ENCODE results near the gene NIPBL. TPM values are rescaled to one million over a fixed set of nuclear protein-coding genes. Genes with fewer than 3 reads are reported as not detected.
A peak's percentile ranks its signal among the peaks of the same experiment; 100 is the strongest.

The NIPBL gene
- total RNA-seq, 1 donor from 2014 or later, result 48.5 TPM

GRCh38 chr5:36870399-36871040 lies 6.0 kb upstream of the NIPBL start:
- Mint-ChIP-seq H3K36me3 (ENCODE audit: low read depth) (peaks cover 21% of the 10 kb centered on the region), H3K4me1 (ENCODE audit: low read depth) (peaks cover 29% of the 10 kb centered on the region), H3K9me3 (no peaks in the 10 kb centered on the region), H3K27ac (peak overlapping the region; percentile 22), H3K4me3 (ENCODE audit: low read depth) (peak overlapping the region; percentile 10), H3K27me3 (ENCODE audit: low read depth) (no peaks in the 10 kb centered on the region)
- intact Hi-C loops (cut with micrococcal nuclease), result loop anchor here (1.0 to 10.0 kb wide), 3 partner anchors 127 to 334 kb away; no protein-coding TSS in a partner anchor
- no peak for DNase-seq (ENCODE audit: low spot score)

GRCh38 chr5:36874465-36874864 lies 2.1 kb upstream of the NIPBL start:
- H3K27ac Mint-ChIP-seq, result peak overlapping the region; percentile 97
- DNase-seq (ENCODE audit: low spot score), result no peak
- peak overlapping the region; percentile 87 for H3K4me3 Mint-ChIP-seq (ENCODE audit: low read depth)
- H3K36me3 Mint-ChIP-seq (ENCODE audit: low read depth), result peaks cover 29% of the 10 kb centered on the region
- peaks cover 37% of the 10 kb centered on the region for H3K4me1 Mint-ChIP-seq (ENCODE audit: low read depth)
- intact Hi-C loops (cut with micrococcal nuclease), result loop anchor here (10.0 kb wide), 1 partner anchor 330 kb away; no protein-coding TSS in a partner anchor
- no peaks in the 10 kb centered on the region for H3K27me3 Mint-ChIP-seq (ENCODE audit: low read depth)
- H3K9me3 Mint-ChIP-seq, result no peaks in the 10 kb centered on the region

DNA sequence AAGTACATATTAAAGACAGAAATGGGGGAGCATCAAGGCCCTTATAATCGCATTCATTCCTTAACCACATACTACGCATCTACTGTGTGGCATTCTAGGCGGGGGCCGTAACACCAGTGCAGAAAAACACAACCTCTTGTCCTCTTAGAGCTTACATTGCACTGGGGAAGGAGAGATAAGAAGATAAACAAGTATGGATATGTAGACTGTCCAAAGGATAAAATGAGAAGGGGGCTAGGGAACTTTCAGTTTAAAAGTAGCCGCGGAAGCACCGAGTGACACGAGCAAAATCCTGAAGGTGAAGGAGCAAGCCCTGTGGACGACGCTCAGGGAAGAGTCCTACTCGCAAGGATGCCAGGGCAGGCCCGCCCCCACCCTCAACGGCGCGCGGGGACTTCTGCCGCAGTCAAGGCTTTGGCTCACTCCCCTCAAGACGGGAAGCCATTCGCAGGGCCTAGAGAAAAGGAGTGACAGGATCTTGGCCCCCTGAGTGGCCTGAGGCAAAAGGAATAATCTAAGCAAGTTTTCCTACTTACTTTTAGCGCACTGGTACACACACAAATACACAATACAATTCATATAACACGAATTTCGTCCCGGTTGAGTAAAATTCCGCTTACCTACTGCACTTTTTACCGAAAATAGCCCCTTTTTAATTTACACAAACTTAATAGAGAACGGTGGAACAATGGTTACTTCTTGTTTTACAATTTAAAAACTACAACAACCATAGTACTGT lies 1.3 kb upstream of the NIPBL start:
- peak overlapping the region; percentile 87 for H3K4me3 Mint-ChIP-seq (ENCODE audit: low read depth)
- H3K4me1 Mint-ChIP-seq (ENCODE audit: low read depth), result peaks cover 38% of the 10 kb centered on the region
- intact Hi-C loops (cut with micrococcal nuclease), result loop anchor here (5.0 to 10.0 kb wide), 6 partner anchors 67 to 1948 kb away; partner anchors contain the start of gene DNAJC21
- no peaks in the 10 kb centered on the region for H3K27me3 Mint-ChIP-seq (ENCODE audit: low read depth)
- peak overlapping the region; percentile 97 for H3K27ac Mint-ChIP-seq
- no peak for DNase-seq (ENCODE audit: low spot score)
- H3K36me3 Mint-ChIP-seq (ENCODE audit: low read depth), result peaks cover 28% of the 10 kb centered on the region
- H3K9me3 Mint-ChIP-seq, result no peaks in the 10 kb centered on the region

GRCh38 chr5:36875790-36876298 lies 725 bp upstream of the NIPBL start:
- Mint-ChIP-seq H3K27ac (peak overlapping the region; percentile 97), H3K9me3 (no peaks in the 10 kb centered on the region), H3K4me3 (ENCODE audit: low read depth) (peak overlapping the region; percentile 87), H3K36me3 (ENCODE audit: low read depth) (peaks cover 24% of the 10 kb centered on the region), H3K4me1 (ENCODE audit: low read depth) (peaks cover 36% of the 10 kb centered on the region), H3K27me3 (ENCODE audit: low read depth) (no peaks in the 10 kb centered on the region)
- DNase-seq (ENCODE audit: low spot score), result peak; percentile 72
- intact Hi-C loops (cut with micrococcal nuclease), result loop anchor here (1.0 to 10.0 kb wide), 9 partner anchors 66 to 1949 kb away; partner anchors contain the start of genes DNAJC21, NUP155 and SKP2

GRCh38 chr5:36876965-36877666 lies 547 bp downstream of the NIPBL start:
- intact Hi-C loops (cut with micrococcal nuclease), result loop anchor here (1.0 to 10.0 kb wide), 9 partner anchors 65 to 1950 kb away; partner anchors contain the start of genes DNAJC21, NUP155 and SKP2
- Mint-ChIP-seq H3K4me1 (ENCODE audit: low read depth) (peaks cover 40% of the 10 kb centered on the region), H3K27me3 (ENCODE audit: low read depth) (no peaks in the 10 kb centered on the region), H3K4me3 (ENCODE audit: low read depth) (peak overlapping the region; percentile 87), H3K36me3 (ENCODE audit: low read depth) (peaks cover 24% of the 10 kb centered on the region), H3K27ac (peak overlapping the region; percentile 97), H3K9me3 (no peaks in the 10 kb centered on the region)
- DNase-seq (ENCODE audit: low spot score), result peak; percentile 57

GRCh38 chr5:36877667-36878391 lies 1.3 kb downstream of the NIPBL start:
- Mint-ChIP-seq H3K4me1 (ENCODE audit: low read depth) (peaks cover 40% of the 10 kb centered on the region), H3K27me3 (ENCODE audit: low read depth) (no peaks in the 10 kb centered on the region), H3K9me3 (no peaks in the 10 kb centered on the region), H3K27ac (peak overlapping the region; percentile 97), H3K4me3 (ENCODE audit: low read depth) (peak overlapping the region; percentile 87), H3K36me3 (ENCODE audit: low read depth) (peaks cover 19% of the 10 kb centered on the region)
- intact Hi-C loops (cut with micrococcal nuclease), result loop anchor here (2.0 to 10.0 kb wide), 8 partner anchors 64 to 1951 kb away; partner anchors contain the start of genes DNAJC21, NUP155 and SKP2
- DNase-seq (ENCODE audit: low spot score), result no peak

GRCh38 chr5:36878392-36879082 lies 2.0 kb downstream of the NIPBL start:
- peaks cover 36% of the 10 kb centered on the region for H3K4me1 Mint-ChIP-seq (ENCODE audit: low read depth)
- intact Hi-C loops (cut with micrococcal nuclease), result loop anchor here (5.0 to 10.0 kb wide), 6 partner anchors 64 to 1951 kb away; partner anchors contain the start of gene DNAJC21
- no peak for DNase-seq (ENCODE audit: low spot score)
- H3K27ac Mint-ChIP-seq, result peak overlapping the region; percentile 97
- peak overlapping the region; percentile 87 for H3K4me3 Mint-ChIP-seq (ENCODE audit: low read depth)
- no peaks in the 10 kb centered on the region for H3K27me3 Mint-ChIP-seq (ENCODE audit: low read depth)
- H3K9me3 Mint-ChIP-seq, result no peaks in the 10 kb centered on the region
- H3K36me3 Mint-ChIP-seq (ENCODE audit: low read depth), result peaks cover 19% of the 10 kb centered on the region

DNA sequence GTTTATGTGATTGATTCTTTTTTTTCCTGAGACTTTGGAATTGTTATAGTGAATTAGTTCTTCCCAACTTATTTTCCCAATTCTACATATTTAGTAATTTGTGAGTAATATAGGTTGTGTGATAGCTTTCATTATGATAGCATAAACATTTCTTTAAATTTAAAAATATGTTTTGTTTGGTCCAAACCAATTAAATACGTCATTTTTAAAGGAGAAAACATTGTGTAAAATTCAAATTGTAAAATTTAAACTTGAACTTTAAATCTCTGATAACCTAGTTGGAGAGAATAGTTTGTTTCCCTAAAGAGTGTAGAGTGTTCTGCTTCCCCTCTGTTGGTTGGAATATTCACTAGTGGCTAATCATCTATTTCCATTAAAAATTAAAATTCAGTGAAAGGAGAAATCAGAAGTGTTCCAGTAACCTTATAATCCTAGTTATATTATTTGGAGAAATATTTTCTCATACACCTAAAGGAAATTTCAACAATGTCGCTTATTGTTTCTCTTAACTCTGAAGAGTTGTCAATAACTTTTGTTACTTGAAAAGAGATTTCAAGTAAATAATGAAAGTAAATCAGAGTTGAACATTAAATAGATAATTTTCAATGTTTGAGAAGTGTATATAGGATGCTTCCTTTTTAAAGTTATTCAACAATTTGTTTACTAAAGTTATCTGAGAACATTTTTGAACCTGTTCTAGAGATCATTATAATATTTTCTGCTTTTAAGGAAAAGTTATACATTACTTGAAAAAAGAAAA lies 2.9 kb downstream of the NIPBL start:
- peaks cover 41% of the 10 kb centered on the region for H3K4me1 Mint-ChIP-seq (ENCODE audit: low read depth)
- no peak overlapping the region for H3K27ac Mint-ChIP-seq
- intact Hi-C loops (cut with micrococcal nuclease), result loop anchor here (5.0 to 10.0 kb wide), 6 partner anchors 63 to 1952 kb away; partner anchors contain the start of gene DNAJC21
- peaks cover 18% of the 10 kb centered on the region for H3K36me3 Mint-ChIP-seq (ENCODE audit: low read depth)
- DNase-seq (ENCODE audit: low spot score), result no peak
- no peaks in the 10 kb centered on the region for H3K9me3 Mint-ChIP-seq
- H3K27me3 Mint-ChIP-seq (ENCODE audit: low read depth), result no peaks in the 10 kb centered on the region
- peak overlapping the region; percentile 87 for H3K4me3 Mint-ChIP-seq (ENCODE audit: low read depth)

DNA sequence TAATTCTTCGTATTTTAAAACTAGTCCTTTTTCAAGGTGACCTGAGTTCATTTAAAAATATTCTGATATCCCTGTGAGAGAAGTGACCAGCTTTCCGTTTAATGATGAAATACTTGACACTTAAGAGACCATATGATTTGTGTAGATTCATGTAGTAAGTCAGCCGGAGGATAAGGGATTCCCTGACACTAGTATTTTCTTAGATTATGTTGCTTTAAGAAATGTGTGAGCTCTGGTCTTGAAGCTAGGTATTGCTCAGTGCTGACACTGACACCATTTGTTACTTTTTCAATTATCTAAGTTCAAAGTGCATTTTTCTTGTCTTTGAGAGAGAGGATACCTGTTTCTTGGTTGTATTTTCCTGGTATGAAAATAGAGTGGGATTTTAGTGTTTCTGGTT lies 4.2 kb downstream of the NIPBL start:
- Mint-ChIP-seq H3K4me3 (ENCODE audit: low read depth) (no peak overlapping the region), H3K27me3 (ENCODE audit: low read depth) (no peaks in the 10 kb centered on the region), H3K9me3 (no peaks in the 10 kb centered on the region), H3K4me1 (ENCODE audit: low read depth) (peaks cover 39% of the 10 kb centered on the region), H3K27ac (no peak overlapping the region), H3K36me3 (ENCODE audit: low read depth) (peaks cover 14% of the 10 kb centered on the region)
- intact Hi-C loops (cut with micrococcal nuclease), result no loop called here
- DNase-seq (ENCODE audit: low spot score), result no peak

GRCh38 chr5:36881304-36881703 lies 4.7 kb downstream of the NIPBL start:
- no peak for DNase-seq (ENCODE audit: low spot score)
- intact Hi-C loops (cut with micrococcal nuclease), result no loop called here
- H3K27ac Mint-ChIP-seq, result no peak overlapping the region
- no peaks in the 10 kb centered on the region for H3K9me3 Mint-ChIP-seq
- H3K36me3 Mint-ChIP-seq (ENCODE audit: low read depth), result peaks cover 14% of the 10 kb centered on the region
- H3K27me3 Mint-ChIP-seq (ENCODE audit: low read depth), result no peaks in the 10 kb centered on the region
- H3K4me3 Mint-ChIP-seq (ENCODE audit: low read depth), result no peak overlapping the region
- H3K4me1 Mint-ChIP-seq (ENCODE audit: low read depth), result peaks cover 42% of the 10 kb centered on the region

- Mint-ChIP-seq H3K9me3 (no peaks in the 10 kb centered on the region), H3K4me3 (ENCODE audit: low read depth) (no peak overlapping the region), H3K4me1 (ENCODE audit: low read depth) (peaks cover 45% of the 10 kb centered on the region), H3K36me3 (ENCODE audit: low read depth) (peaks cover 17% of the 10 kb centered on the region), H3K27ac (peak overlapping the region; percentile 29), H3K27me3 (ENCODE audit: low read depth) (no peaks in the 10 kb centered on the region)
- intact Hi-C loops (cut with micrococcal nuclease), result no loop called here
- no peak for DNase-seq (ENCODE audit: low spot score)
These were observed 5.2 kb downstream of the NIPBL start for GRCh38 chr5:36881807-36882206.

Data from activated T-helper 2 cell treated with anti-CD3 and anti-CD28 coated beads, Interferon-gamma antibody, Interleukin-2, Interleukin-4, amounts not matched to agents 10 μg/mL and 5 μg/mL and 100 μg/mL, durations not matched to agents 14 hours and 24 hours and 36 hours (primary cell).